Measurements from ENCODE around the gene NLGN4Y. TPM values are rescaled to one million over a fixed set of nuclear protein-coding genes. Genes with fewer than 3 reads are reported as not detected.

The NLGN4Y gene
- polyA plus RNA-seq, 1 of the 3 experiments (the other 2 are of a cell fraction), result not detected

DNA sequence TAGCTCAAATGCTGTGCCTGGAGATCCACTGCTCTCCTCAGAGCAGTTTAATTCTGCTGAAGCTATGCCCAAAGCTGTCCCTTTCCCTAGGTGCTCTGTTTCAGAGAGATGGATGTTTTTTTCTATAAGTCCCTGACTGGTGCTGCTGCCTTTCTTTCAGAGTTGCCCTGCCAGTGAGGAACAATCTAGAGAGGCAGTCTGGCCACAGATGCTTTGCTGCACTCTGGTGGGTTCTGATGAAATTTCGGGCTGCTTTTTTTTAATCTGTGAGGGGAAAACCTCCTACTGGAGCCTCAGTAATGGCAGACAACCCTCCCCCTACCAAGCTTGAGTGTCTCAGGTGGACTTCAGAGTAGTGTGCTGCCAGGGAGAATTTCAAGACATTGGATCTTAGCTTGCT is 93.3 kb downstream of the NLGN4Y start:
- Histone ChIP-seq H3K79me2 (ENCODE audit: insufficient read depth) (no peaks in the 10 kb centered on the region), H3K27me3 (ENCODE audit: insufficient read depth) (no peaks in the 10 kb centered on the region), H3K9me3 (no peaks in the 10 kb centered on the region), H2AFZ (ENCODE audit: low read depth) (no peak overlapping the region), H3K36me3 (replicated peaks in 1 of 2; ENCODE audit: control insufficient read depth in 1 of 2, insufficient read depth in 2 of 2, low read length in 1 of 2) (no peaks in the 10 kb centered on the region), H3K4me3 (ENCODE audit: low read depth in 2 of 2, low read length in 1 of 2) (no peak overlapping the region), H4K20me1 (ENCODE audit: insufficient read depth) (no peaks in the 10 kb centered on the region), H3K9me2 (no peaks in the 10 kb centered on the region), H3K4me2 (no peak overlapping the region), H3K9ac (no peak overlapping the region), H3F3A (replicated peaks; ENCODE audit: insufficient read depth) (no peaks in the 10 kb centered on the region), H3K27ac (ENCODE audit: low read depth in 2 of 2, low read length in 1 of 2) (no peak overlapping the region), H3K4me1 (ENCODE audit: control insufficient read depth in 1 of 2, insufficient read depth in 2 of 2, low read depth in 1 of 2, low read length in 1 of 2) (no peaks in the 10 kb centered on the region)
- no peak for DNase-seq
- POLR2A ChIA-PET, result no interaction called here
- TF ChIP-seq CHD2 (IDR thresholded peaks at IDR 0.05; ENCODE audit: low read length, partially characterized antibody) (no peak), ELF1 (IDR thresholded peaks at IDR 0.05) (no peak), GABPA (IDR thresholded peaks at IDR 0.05; ENCODE audit: low read depth) (no peak), NFIC (IDR thresholded peaks at IDR 0.05; ENCODE audit: borderline replicate concordance) (no peak), FOXJ3 (CRISPR knock-in tag; IDR thresholded peaks at IDR 0.05) (no peak), EZH2phosphoT487 (IDR thresholded peaks at IDR 0.05; ENCODE audit: borderline replicate concordance, low read depth) (no peak), TCF12 (IDR thresholded peaks at IDR 0.05) (no peak), JUND (IDR thresholded peaks at IDR 0.05) (no peak), MXI1 (IDR thresholded peaks at IDR 0.05; ENCODE audit: low read depth, low read length) (no peak), RFX5 (IDR thresholded peaks at IDR 0.05; ENCODE audit: low read length) (no peak), RCOR1 (IDR thresholded peaks at IDR 0.05; ENCODE audit: low read length) (no peak), GATA2 (CRISPR knock-in tag; IDR thresholded peaks at IDR 0.05) (no peak)
- TF ChIP-seq, protein P1, sequence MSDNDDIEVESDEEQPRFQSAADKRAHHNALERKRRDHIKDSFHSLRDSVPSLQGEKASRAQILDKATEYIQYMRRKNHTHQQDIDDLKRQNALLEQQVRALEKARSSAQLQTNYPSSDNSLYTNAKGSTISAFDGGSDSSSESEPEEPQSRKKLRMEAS (IDR thresholded peaks at IDR 0.05; ENCODE audit: low read depth), result no peak
- TF ChIP-seq, protein P2, sequence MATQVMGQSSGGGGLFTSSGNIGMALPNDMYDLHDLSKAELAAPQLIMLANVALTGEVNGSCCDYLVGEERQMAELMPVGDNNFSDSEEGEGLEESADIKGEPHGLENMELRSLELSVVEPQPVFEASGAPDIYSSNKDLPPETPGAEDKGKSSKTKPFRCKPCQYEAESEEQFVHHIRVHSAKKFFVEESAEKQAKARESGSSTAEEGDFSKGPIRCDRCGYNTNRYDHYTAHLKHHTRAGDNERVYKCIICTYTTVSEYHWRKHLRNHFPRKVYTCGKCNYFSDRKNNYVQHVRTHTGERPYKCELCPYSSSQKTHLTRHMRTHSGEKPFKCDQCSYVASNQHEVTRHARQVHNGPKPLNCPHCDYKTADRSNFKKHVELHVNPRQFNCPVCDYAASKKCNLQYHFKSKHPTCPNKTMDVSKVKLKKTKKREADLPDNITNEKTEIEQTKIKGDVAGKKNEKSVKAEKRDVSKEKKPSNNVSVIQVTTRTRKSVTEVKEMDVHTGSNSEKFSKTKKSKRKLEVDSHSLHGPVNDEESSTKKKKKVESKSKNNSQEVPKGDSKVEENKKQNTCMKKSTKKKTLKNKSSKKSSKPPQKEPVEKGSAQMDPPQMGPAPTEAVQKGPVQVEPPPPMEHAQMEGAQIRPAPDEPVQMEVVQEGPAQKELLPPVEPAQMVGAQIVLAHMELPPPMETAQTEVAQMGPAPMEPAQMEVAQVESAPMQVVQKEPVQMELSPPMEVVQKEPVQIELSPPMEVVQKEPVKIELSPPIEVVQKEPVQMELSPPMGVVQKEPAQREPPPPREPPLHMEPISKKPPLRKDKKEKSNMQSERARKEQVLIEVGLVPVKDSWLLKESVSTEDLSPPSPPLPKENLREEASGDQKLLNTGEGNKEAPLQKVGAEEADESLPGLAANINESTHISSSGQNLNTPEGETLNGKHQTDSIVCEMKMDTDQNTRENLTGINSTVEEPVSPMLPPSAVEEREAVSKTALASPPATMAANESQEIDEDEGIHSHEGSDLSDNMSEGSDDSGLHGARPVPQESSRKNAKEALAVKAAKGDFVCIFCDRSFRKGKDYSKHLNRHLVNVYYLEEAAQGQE (IDR thresholded peaks at IDR 0.05; ENCODE audit: low read depth, low read length), result no peak
- TF ChIP-seq, protein P3, sequence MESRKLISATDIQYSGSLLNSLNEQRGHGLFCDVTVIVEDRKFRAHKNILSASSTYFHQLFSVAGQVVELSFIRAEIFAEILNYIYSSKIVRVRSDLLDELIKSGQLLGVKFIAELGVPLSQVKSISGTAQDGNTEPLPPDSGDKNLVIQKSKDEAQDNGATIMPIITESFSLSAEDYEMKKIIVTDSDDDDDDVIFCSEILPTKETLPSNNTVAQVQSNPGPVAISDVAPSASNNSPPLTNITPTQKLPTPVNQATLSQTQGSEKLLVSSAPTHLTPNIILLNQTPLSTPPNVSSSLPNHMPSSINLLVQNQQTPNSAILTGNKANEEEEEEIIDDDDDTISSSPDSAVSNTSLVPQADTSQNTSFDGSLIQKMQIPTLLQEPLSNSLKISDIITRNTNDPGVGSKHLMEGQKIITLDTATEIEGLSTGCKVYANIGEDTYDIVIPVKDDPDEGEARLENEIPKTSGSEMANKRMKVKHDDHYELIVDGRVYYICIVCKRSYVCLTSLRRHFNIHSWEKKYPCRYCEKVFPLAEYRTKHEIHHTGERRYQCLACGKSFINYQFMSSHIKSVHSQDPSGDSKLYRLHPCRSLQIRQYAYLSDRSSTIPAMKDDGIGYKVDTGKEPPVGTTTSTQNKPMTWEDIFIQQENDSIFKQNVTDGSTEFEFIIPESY (IDR thresholded peaks at IDR 0.05; ENCODE audit: borderline replicate concordance, low read depth), result no peak
- CTCF ChIA-PET, result no interaction called here
- no CpG with 5 or more reads among the region's 1 CpG for WGBS (ENCODE audit: low lambda C conversion rate)
